OCI-M1 (cell line): ENCODE measurements around the gene LGALS8.

Experiments
- DNase-seq: peaks from one replicate; lab custom pipeline; 2025; lab: John Stamatoyannopoulos, UW

The LGALS8 gene

DNA sequence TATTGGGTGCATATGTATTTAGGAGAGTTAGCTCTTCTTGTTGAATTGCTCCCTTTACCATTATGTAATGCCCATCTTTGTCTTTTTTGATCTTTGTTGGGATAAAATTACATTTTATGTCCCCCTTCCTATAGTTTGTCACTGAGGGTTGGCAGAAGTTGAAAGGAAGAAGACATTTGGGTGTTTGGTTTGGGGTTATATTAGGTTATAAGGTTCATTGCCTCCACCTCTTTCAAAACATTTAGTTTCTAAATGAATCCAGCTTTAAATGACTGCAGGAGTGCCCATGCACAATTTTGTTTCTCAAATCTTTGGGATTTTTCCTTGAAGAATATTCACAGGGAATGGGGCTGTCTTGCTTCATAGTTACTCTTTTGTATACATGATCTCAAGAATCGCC, 14.6 kb upstream of the LGALS8 start:
- DNase-seq = no peak

DNA sequence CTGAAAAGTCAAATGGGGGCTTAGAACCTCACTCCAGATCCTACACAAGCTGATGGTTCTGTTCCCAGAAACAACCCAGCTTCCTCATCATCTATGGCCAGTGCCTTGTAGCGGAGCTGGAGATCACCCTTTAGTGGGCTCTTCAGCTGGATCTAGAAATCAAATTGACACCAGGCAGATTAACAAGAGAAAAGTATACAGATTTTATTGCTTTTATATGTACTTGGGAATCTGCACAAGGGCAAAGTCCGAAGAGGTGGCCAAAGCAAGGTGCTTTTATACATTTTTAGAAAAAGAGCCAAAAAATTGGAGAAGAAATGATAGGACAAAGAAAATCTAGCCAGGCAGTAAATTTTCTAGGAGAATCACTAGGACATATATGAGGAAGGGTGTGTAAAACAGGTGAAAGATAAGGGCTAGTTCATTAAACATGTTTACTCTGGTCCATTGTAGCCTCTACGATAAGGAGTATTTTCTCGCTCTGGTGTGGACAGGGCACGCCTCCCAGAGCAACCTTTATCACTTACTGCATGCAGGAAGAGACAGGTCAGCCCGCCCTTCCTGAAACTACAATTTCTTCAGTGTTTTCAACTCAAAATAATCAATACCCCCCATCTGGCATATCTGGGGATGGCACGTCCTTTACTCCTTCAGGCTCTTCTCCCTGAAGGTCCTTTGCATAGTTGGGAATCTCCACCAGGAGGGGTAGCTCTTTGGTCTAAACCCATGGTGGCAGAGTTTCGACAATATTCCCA, 14.0 kb upstream of the LGALS8 start:
- peak; percentile 22 for DNase-seq

DNA sequence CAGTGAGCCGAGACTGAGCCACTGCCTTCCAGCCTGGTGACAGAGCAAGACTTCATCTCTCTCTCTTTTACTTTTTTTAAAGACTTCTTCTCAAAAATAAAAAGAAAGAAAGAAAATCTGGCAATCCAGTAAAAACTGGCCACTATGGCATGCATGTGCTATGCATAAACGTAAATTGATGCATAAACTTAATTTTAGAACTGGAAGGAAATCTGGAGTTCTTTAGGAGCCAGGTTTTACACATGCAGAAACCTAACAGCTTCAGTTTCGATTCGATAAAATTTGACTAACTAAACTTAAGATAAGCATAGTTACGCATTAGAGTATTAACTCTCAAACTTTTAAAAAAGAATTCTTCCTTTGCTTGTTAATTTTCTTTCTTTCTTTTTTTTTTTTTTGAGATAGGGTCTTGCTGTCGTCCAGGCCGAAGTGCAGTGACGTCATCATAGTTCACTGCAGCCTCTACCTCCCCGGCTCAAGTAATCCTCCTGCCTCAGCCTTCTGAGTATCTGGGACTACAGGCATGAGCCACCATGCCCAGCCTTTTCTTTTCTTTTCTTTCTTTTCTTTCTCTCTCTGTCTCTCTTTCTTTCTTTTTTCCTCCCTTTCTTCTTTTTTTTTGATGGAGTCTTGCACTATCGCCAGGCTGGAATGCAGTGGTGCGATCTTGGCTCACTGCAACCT, 11.9 kb upstream of the LGALS8 start:
- DNase-seq = no peak

DNA sequence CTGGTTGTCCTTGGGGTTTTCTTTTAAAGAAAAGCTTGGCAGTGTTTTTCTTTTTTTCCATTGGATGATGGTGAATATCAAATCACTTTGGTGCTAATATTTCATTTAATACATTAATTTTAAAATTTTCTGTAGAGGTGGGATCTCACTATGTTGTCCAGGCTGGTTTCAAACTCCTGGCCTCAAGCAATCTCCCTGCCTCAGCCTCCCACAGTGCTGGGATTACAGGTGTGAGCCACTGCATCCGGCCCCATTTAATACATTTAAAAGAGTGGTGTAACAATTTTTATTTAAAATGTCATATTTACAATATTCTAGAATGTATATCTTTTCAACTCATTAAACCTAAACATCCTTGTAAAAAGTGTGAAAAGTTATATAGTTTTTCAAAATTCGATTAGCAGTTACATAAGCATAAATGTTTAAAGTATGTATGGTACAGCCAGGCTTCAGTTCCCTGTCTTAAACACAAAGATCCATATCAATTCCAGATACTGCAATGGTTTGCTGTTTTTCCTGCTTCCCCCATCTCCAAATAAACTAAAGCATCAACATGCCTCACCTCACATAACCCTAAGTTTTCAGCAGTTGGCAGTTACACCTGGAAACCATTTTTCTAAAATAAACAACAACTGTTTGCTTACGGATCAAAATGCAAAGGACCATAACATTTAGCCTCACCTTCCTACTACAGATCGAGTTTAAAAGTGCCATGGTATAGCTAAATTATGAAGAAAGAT, 8.9 kb upstream of the LGALS8 start:
- no peak for DNase-seq

DNA sequence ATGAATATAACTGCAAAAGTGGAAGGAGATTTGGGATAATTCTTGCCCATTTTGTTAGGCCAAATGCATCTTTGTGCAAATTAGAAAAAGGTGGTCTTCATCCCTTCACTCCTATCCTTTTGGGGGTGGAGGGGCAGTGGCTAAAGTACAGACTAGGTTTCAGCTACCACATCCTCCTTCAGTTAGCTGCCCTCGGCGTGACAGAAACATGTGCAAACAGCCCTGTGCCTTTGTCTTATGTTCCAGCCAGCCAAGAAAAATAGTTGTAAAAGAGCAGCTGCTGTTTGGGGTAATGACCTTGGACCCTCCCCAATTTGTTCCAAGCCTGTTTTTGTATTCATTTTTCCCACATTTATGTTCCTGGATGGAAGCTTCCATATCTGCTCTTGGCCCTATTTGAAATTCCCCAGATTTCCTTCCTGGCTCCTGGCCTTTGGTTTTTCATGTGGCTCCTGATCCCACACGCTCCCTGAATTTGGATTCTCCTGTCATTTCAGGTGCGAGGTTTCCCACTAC, 8.3 kb upstream of the LGALS8 start:
- no peak for DNase-seq

DNA sequence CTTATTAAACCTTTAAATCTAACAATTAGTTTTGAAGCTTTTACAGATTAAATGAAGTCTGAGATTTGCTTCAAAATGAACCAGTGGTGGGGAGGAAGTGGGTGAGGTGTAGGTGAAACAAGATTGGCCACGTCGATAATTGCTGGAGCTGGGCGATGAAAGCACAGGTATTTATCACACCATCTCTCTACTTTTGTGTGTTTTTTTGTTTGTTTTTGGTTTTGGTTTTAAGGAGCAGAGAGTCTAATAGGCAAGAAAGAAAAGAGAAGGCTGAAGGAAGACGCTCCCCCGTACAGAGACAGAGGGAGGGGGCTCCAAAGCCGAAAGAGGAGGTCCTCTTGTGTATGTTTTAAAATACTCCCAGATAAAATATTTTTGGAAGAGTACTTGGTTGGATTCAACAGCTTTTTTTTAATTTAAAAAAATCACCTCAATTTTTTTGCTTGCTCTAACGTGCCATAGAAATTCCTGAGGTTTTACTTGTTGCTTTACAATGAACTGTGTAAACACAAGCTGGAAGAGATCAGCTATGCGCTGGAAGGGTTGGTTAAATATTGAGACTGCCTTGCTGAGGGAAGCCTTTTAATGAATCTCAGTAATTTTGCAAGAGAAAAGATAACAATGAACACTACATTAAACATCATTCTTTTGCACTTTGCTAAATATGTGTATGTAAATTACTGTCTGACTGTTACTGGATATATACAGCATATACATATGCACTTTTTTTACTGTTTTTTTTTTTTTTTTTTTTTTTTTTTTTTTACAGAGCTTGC, 6.7 kb upstream of the LGALS8 start:
- DNase-seq = no peak

DNA sequence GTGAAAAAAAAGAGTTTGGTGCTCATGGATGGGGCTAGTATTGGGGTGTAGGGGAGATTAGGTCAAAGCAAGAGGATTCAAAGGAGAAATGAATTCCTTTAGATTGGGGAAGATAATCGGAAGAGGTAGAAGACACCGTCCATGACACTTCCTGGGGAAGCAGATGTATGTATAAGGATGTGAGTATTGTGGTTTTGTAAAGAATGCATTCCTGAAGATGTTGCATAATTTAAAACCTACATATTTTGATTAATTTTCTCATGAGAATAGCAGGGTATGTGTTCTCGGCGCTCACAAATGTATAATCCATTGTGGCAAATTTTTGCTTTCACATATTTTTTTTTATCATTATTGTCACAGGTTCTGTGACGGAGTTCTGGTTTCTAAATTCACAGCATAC, 5.5 kb upstream of the LGALS8 start:
- no peak for DNase-seq

DNA sequence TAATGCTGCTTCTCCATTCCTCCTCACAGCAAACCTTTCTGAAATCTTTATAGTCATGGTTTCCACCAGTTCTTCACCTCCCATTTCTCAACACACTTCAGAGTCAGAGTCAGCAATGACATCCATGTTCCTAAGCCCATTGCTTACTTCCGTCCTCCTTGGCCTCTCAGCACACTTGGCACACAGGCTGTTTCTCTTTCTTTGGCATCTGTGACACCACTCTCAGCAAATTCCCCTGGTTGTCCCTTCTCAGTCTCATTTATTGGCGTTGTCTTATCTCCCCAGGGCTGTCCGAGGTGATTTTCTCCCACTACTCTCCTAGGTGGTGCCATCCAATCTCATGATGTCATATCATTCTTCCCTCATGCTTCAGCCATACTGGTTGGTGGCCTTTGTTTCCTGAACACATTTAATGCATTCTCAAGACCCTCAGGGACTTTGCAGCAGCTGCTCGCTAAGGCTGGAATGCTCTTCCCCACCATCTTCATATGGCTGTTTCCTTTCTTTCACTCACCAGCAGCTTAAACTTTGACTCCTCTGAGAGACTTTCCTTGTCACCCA, 3.3 kb upstream of the LGALS8 start:
- DNase-seq = no peak

DNA sequence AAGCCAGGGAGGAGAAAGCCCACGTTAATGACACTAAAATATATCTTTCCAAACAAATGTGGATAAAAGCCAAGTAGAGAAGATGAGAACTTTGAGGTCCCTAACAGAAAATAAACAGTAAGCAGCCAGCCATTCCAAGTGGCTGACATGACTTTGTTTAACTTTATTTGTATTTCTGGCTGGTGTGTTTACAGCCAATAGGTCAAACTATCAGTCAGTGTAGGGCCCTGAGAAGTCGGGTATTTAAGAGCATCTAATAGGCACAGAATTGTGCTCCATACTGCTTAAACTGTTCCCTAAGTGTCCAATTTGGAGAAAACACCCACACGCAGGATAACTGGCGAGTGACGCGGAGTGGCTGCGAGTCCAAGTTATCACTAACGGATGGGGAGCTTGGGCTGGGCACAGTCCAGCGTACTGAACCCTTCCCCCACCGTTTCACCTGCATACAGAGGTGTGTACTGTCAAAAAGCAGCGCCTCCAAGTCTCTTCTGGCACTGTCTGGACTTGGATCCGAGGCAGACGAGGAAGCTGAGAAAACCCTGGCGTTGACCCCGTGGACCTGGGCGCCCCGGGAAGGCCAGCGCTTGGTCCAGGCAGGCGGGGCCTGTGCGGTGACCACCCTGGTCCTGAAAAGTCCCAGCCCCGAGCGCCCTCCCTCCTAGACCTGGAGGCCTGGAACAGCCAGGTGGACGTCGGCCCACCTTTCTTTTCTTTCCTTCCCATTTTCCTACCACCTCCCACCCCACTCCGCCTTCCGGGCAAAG, 662 bp upstream of the LGALS8 start:
- DNase-seq = no peak

DNA sequence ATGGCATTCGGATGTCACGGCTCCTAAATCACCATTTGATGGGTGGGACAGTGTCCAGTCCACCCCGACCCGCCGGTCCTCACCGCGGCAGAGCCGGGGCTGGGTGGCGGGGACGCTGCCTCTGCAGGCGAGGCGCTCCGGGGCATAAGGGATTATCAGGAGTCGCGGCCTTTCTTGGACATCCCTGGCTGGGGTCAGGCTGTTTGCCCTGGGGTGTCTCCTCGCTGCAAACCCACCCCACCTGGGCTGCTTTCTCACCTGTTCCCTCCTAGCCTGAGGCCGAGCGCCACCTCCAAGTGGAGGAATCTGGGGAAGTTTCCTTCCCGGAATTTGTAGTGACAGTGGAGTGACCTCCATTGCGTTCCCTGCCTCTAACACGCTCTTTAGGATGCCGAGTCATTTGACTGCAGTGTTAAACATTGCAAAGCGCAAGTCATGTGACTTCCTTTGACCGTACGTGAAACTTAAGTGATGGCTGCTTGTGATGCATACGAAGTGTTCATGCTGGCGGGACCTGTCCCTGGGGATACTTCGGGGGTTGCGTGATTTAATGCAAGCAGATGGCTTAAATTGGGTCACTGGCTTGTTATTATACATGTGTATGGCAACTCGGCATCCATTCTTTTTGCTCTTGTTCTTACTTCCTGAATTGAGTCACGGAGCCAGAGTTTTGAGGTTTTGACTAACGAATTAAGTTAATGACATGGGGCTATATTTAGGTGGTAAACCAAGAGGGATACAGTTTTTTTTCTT, 536 bp downstream of the LGALS8 start:
- DNase-seq = peak; percentile 89

DNA sequence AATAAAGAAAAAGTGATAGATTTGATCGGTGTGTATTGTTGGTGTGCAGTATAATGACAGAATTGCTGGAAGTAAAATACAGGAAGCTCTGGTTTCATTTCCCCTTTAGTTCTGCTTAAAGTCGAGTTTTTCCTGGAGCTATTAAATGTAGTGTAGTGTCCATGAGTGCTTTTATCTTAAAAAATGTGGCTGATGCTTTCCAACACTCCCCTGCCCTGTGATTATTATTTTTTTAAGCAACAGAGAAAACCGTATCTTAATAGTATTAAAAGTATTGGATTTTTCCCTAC, 1.1 kb downstream of the LGALS8 start:
- no peak for DNase-seq

DNA sequence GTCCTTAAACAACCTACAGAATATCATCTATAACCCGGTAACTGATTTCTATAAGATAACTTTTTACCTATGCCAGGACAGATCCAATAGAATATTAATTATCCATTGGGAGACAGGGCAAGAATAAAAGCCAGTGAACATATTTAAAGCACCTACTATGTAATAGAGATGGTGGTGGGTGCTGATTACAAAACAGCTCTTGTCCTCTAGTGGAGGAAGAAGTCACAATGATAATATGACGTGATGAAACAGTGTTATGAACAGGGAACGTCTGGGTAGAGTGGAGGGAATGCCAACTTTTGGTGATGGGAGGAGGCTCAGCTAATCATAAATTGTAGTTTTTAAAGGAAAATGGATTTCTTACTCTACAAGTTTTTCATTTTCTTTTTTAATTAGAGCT, 2.3 kb downstream of the LGALS8 start:
- no peak for DNase-seq

DNA sequence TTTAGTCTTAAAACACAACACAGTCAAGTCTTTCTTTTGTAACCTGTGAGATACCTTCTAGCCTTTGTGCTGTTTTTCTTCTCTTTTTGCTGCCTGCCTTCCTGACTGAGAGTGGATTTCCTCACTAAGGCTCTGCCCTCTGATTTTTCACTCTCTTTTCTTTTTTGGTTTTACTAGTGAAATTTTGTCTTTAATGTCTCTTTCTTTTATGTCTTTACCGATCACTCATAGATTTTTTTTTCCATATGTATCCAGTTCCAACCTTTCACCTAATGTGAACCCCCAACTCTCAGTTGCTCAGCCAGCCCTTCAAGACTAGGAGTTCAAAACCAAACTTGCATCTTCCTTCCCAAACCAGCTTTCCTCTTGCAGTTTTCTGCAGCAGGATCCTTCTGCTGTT, 6.5 kb downstream of the LGALS8 start:
- no peak for DNase-seq

DNA sequence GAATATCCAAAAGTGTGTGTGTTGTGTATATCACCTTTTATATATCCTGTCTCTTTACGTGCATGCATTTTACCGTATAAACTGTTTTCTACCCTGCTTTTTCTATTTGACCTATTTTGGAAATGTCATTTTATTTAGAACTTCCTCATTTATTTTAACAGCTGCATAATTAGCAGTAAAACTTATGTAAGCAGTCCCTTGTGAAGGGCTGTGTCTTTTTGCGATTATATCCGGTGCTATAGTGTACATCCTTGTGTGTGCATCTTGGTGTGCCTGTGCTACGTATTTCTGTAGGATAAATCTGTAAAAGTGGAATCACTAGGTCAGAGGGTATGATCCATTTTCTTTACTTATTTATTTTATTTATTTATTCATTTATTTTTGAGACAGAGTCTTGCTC, 7.2 kb downstream of the LGALS8 start:
- no peak for DNase-seq

DNA sequence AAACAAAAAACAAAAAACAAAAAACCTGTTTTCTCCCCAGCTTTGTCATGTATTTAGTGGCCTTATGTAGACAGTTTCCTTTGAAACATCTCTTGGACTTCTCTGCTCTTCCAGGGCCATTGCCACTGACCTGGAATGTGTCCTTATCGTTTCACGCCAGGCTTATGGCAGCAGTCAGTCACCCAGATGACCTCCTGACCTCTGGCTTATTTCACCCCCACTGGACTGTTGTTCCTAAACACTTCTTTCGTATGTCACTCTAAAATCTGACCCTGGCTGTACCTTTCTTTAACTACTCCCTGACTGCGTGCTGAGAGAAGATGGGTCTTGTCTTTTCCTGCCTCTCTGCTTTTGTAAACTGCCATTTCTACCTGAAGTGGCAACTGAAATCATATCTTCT, 9.1 kb downstream of the LGALS8 start:
- no peak for DNase-seq

DNA sequence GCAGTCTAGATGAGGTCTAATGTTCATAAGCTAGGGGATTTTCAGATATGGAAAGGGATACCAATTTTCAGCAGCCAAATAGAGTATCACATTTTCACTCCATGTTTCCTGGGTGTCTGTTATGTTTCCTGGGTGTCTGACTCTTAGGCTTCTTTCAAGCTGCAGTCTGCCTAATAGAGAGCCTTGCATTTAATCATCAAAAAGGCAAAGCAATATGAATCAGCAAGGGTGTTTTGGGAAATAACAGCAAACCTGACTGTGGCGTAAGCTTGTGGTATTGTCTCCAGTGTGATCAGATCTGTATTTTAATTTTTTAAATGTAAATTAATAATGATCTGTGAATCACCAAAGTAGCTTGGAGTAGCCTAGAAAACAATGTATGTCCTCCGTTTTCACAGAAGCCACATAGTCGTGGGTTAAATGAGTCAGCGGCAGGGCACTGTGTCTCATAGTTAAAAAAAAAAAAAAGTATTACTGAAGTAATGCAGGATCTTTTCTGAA, 10.4 kb downstream of the LGALS8 start:
- no peak for DNase-seq

DNA sequence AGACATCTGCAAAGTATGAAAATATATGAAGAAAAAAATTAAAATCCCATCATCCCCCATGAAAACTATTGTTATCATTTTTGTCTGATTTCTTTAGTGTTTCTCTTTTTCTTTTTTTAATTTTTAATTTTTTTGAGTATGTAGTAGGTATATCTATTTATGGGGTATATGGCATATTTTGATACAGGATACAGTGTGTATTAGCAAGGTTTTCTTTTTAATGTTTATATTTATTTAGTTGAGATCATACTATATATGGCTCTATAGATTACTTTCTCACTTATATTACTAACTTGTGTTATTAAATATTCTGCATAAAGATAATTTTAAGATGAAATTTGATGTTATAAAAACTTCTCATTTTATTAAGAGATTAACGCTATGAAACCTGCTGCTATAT, 11.4 kb downstream of the LGALS8 start:
- DNase-seq = no peak

DNA sequence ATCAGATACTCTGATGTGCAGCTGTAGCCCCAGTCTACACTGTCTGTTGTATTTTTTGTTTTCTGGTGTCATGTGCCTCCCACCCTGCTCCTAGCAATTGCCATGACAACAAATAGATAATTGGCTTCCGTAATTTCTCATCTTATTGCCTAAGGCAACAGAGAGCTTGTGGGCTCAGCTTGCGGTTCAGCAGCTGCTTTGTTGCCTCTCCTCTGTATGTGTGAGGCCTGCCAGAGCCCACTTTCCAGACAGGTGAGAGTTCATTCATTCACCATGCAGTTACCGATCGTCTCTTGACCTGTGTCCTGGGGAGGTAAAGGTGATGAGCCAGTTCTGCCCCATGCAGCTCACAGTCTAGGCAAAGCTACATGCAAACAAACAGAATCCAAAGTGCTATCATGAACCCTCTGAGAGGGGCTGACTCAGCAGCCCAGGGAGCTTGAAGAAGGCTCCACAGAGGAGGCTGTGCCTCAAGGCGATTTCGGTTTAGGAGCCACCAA, 11.9 kb downstream of the LGALS8 start:
- peak; percentile 95 for DNase-seq

DNA sequence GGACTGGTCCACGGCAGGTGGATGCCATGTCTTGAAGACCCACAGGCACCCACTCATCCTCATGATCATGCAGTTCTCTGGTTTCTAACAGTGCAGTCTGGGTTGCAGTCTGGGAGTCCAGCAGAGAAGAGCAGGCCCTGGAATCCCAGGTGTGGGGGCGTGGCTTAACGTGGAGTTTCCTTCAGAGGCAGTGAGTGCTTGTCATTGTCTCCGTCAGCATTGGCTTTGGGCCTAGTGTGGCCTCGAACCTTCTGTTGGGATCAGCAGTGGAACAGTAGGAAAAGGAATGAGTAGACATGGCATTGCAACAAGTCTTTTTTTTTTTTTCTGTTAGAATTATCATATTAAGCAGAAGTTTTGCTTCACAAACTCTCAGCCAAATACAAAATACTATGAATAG, 12.8 kb downstream of the LGALS8 start:
- DNase-seq = no peak

DNA sequence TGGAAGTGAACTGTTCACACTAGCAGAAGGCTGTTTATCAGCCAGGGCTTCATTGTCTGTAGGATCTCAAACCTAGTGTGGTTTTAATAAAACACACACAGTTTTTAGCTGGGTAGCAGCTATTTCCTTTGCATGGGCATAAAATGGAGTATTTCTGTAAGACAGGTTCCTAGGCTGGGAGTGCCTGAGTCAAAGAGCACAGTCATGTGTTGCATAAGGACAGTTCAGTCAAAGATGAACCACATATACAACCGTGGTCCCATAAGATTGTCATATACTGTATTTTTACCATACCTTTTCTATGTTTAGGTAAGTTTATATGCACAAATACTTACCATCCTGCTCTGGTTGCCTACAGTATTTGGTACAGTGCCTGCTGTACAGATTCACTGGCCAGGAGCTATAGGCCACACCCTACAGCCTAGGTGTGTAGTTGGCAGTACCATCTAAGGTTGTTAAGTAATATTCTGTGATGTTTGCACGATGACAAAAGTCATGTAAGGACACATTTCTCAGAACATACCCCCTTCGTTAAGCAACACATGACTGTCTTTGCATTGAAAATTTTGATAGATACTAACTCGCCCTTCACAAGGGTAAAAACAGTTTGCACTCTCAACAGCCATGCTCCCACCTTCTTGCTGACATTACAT, 17.2 kb downstream of the LGALS8 start:
- DNase-seq = no peak
